HepG2 (cell line): Measurements from ENCODE around the gene HOMEZ. TPM values are rescaled to one million over a fixed set of nuclear protein-coding genes. Genes with fewer than 3 reads are reported as not detected.
A peak's percentile ranks its signal among the peaks of the same experiment; 100 is the strongest.

Experiments used
- DNMT3B ChIP-seq: conservative IDR thresholded peaks from 2 replicates; pipeline ENCODE4 v1.6.1; 2016; ENCODE audit warnings: missing biosample characterization, control low read depth
- HDAC6 ChIP-seq: fragments of 200-600 bp; sonication (generic); IDR thresholded peaks from 2 replicates; pipeline ENCODE4 v1.7.0; 2017; ENCODE audit warnings: mild to moderate bottlenecking, antibody characterized with exemption, low read length, low read depth
- HMGXB4 ChIP-seq, 2 experiments: sonication (generic) in 1 of 2; formaldehyde crosslinking in 1 of 2; IDR thresholded peaks; 2 replicates each; pipeline versions ENCODE4 v1.4.0 to v1.6.1; 2018 to 2020; ENCODE audit warnings: missing genetic modification reagents in 2 of 2, borderline replicate concordance in 1 of 2, low read depth in 1 of 2, mild to moderate bottlenecking in 1 of 2, missing biosample characterization in 1 of 2
- ISX ChIP-seq: sonication (generic); formaldehyde crosslinking; conservative IDR thresholded peaks from 2 replicates; pipeline ENCODE4 v1.5.0; 2020; ENCODE audit warnings: missing genetic modification reagents
- KDM3A ChIP-seq: IDR thresholded peaks from 2 replicates; pipeline ENCODE4 v1.6.1; 2018; ENCODE audit warnings: low read depth, missing compliant biosample characterization
- KLF12 ChIP-seq: sonication (generic); formaldehyde crosslinking; IDR thresholded peaks from 2 replicates; pipeline ENCODE4 v1.4.0; 2020; ENCODE audit warnings: missing genetic modification reagents, borderline replicate concordance
- MYPOP ChIP-seq: sonication (generic); formaldehyde crosslinking; IDR thresholded peaks from 2 replicates; pipeline ENCODE4 v1.8.1; 2023; ENCODE audit warnings: mild to moderate bottlenecking, moderate library complexity, missing genetic modification reagents
- NFYB ChIP-seq: sonication (generic); formaldehyde crosslinking; IDR thresholded peaks from 2 replicates; pipeline ENCODE4 v1.4.0; 2020; ENCODE audit warnings: missing genetic modification reagents
- POGZ ChIP-seq: sonication (generic); formaldehyde crosslinking; IDR thresholded peaks from 2 replicates; pipeline ENCODE4 v1.4.0; 2020; ENCODE audit warnings: mild to moderate bottlenecking, missing genetic modification reagents
- PPARG ChIP-seq: conservative IDR thresholded peaks from 2 replicates; pipeline ENCODE4 v1.6.1; 2016; ENCODE audit warnings: missing biosample characterization, missing genetic modification reagents
- RAD21 ChIP-seq: fragments of 450-650 bp; formaldehyde crosslinking; IDR thresholded peaks from 2 replicates; pipeline ENCODE4 v1.5.0; 2020; ENCODE audit warnings: mild to moderate bottlenecking
- SIN3B ChIP-seq: fragments of 150-350 bp; IDR thresholded peaks from 2 replicates; pipeline ENCODE4 v1.6.1; 2014; ENCODE audit warnings: low read length
- SIX4 ChIP-seq: sonication (generic); formaldehyde crosslinking; IDR thresholded peaks from 2 replicates; pipeline ENCODE4 v1.4.0; 2020; ENCODE audit warnings: missing genetic modification reagents
- SMAD9 ChIP-seq: sonication (generic); formaldehyde crosslinking; IDR thresholded peaks from 2 replicates; pipeline ENCODE4 v1.5.1; 2020; ENCODE audit warnings: mild to moderate bottlenecking, missing genetic modification reagents
- TBP ChIP-seq: sonication (generic); formaldehyde crosslinking; IDR thresholded peaks from 2 replicates; pipeline ENCODE4 v1.5.0; 2020; ENCODE audit warnings: missing genetic modification reagents
- THAP11 ChIP-seq: IDR thresholded peaks from 2 replicates; pipeline ENCODE4 v1.6.1; 2016; ENCODE audit warnings: missing biosample characterization, missing genetic modification reagents
- ZNF234 ChIP-seq: sonication (generic); formaldehyde crosslinking; conservative IDR thresholded peaks from 2 replicates; pipeline ENCODE4 v1.5.1; 2020; ENCODE audit warnings: mild to moderate bottlenecking, missing genetic modification reagents
- ZNF24 ChIP-seq: fragments of 450-650 bp; IDR thresholded peaks from 2 replicates; pipeline ENCODE4 v1.6.1; 2017; ENCODE audit warnings: antibody characterized with exemption, mild to moderate bottlenecking
- ZNF646 ChIP-seq: sonication (generic); formaldehyde crosslinking; IDR thresholded peaks from 2 replicates; pipeline ENCODE4 v1.9.0; 2021; ENCODE audit warnings: mild to moderate bottlenecking, missing genetic modification reagents
- ZNF761 ChIP-seq: sonication (generic); formaldehyde crosslinking; conservative IDR thresholded peaks from 2 replicates; pipeline ENCODE4 v1.4.0; 2020; ENCODE audit warnings: mild to moderate bottlenecking, missing genetic modification reagents
- ZNF850 ChIP-seq: sonication (generic); formaldehyde crosslinking; conservative IDR thresholded peaks from 2 replicates; pipeline ENCODE4 v1.9.0; 2021; ENCODE audit warnings: mild to moderate bottlenecking, missing genetic modification reagents
- ZSCAN9 ChIP-seq: IDR thresholded peaks from 2 replicates; pipeline ENCODE4 v1.6.1; 2016; ENCODE audit warnings: borderline replicate concordance
- polyA plus RNA-seq, 8 experiments: library from polyadenylated mRNA; depleted of rRNA in 3 of 8; stranded (reverse) in 7 of 8; unstranded in 1 of 8; fragments of >200 nt; fragmentation: Illumina TruSeq in 4 of 8; extraction: Trizol in 4 of 8; gene quantifications; 2 replicates each; pipeline versions ENCODE4 v1.2.1 to v1.2.3, GENCODE V29; 2011 to 2016; ENCODE audit warnings: low read depth in 4 of 8, missing spikeins in 1 of 8, mixed read lengths in 1 of 8; ENCODE audit not compliant: insufficient read depth in 1 of 8
- total RNA-seq, 5 experiments: library from RNA; depleted of rRNA; stranded (reverse); fragments of >200 nt; fragmentation: Illumina TruSeq; extraction: Trizol; gene quantifications; 2 replicates each; pipeline ENCODE4 v1.2.3, GENCODE V29; 2016; ENCODE audit warnings: low read depth in 1 of 5

The HOMEZ gene
- total and polyA plus RNA-seq, 2 of the 13 experiments (the other 11 are each of a cell fraction or from before 2014, with no cell fraction given): 14.5 to 31.8 TPM

- TF ChIP-seq POGZ (peak; percentile 78; the same call in 1 of the 2 replicates), KLF12 (CRISPR knock-in tag) (peak; percentile 98; the same call in 1 of the 2 replicates), PPARG (peak; percentile 95), ISX (CRISPR knock-in tag) (no peak; the same call in 1 of the 2 replicates), ZSCAN9 (CRISPR knock-in tag) (peak; percentile 41; the same call in 1 of the 2 replicates), ZNF850 (no peak), MYPOP (CRISPR knock-in tag) (no peak), HDAC6 (no peak), NFYB (peak; percentile 88), TBP (peak; percentile 84; the same call in 1 of the 2 replicates), ZNF24 (peak; percentile 77; the same call in 1 of the 2 replicates), ZNF761 (CRISPR knock-in tag) (peak; percentile 91), KDM3A (peak; percentile 81), DNMT3B (CRISPR knock-in tag) (peak; percentile 98), ZNF646 (CRISPR knock-in tag) (no peak; the same call in 1 of the 2 replicates), THAP11 (peak; percentile 86), HMGXB4 (CRISPR knock-in tag; IDR thresholded peaks at IDR 0.05; ENCODE audit: borderline replicate concordance in 1 of 2, low read depth in 1 of 2) (peak; percentile 94 to 100), SIN3B (0 out of 2 replicates have a peak, but pooled peaks have one; percentile 35), RAD21 (CRISPR knock-in tag) (peak; percentile 87), ZNF234 (CRISPR knock-in tag) (no peak), SIX4 (peak; percentile 64; the same call in 1 of the 2 replicates), SMAD9 (peak; percentile 90)
Measured at GRCh38 chr14:23301288-23301968, 15.5 kb upstream of the HOMEZ start (continued).
